ENCODE data around the gene XYLB. TPM values are rescaled to one million over a fixed set of nuclear protein-coding genes. Genes with fewer than 3 reads are reported as not detected.

The XYLB gene
- total RNA-seq, 1 donor: 10.1 TPM

- no peak for TF ChIP-seq CTCF (IDR thresholded peaks at IDR 0.05; ENCODE audit: extremely low read depth, low read depth, low read length)
- no peak for DNase-seq (ENCODE audit: insufficient read length, low spot score, missing footprints)
- H3K79me2 ChIP-seq (ENCODE audit: insufficient read depth, low read length): no peaks in the 10 kb centered on the region
- no peaks in the 10 kb centered on the region for H3K27me3 ChIP-seq (ENCODE audit: insufficient read depth, low read length)
- no peak overlapping the region for H3K27ac ChIP-seq (ENCODE audit: low read depth, low read length)
- no peaks in the 10 kb centered on the region for H3K36me3 ChIP-seq (ENCODE audit: insufficient read depth, low read length)
- no peak overlapping the region for H2AFZ ChIP-seq (ENCODE audit: low read length)
- H4K20me1 ChIP-seq (ENCODE audit: insufficient read depth, low read length): no peaks in the 10 kb centered on the region
- no peaks in the 10 kb centered on the region for H3K4me1 ChIP-seq (ENCODE audit: insufficient read depth, low read length)
- H3K4me3 ChIP-seq (ENCODE audit: insufficient read depth, low read length): no peak overlapping the region
- no peaks in the 10 kb centered on the region for H3K9me3 ChIP-seq (ENCODE audit: low read depth, low read length)
- no peak overlapping the region for H3K4me2 ChIP-seq (ENCODE audit: insufficient read depth, low read length)
These were observed 32.3 kb upstream of the XYLB start for GRCh38 chr3:38314112-38314763.

GRCh38 chr3:38314764-38315487 is 31.7 kb upstream of the XYLB start:
- H3K27ac ChIP-seq (ENCODE audit: low read depth, low read length): no peak overlapping the region
- no peaks in the 10 kb centered on the region for H3K79me2 ChIP-seq (ENCODE audit: insufficient read depth, low read length)
- no peaks in the 10 kb centered on the region for H3K27me3 ChIP-seq (ENCODE audit: insufficient read depth, low read length)
- no peak overlapping the region for H3K4me2 ChIP-seq (ENCODE audit: insufficient read depth, low read length)
- H2AFZ ChIP-seq (ENCODE audit: low read length): no peak overlapping the region
- no peaks in the 10 kb centered on the region for H3K36me3 ChIP-seq (ENCODE audit: insufficient read depth, low read length)
- H3K4me1 ChIP-seq (ENCODE audit: insufficient read depth, low read length): no peaks in the 10 kb centered on the region
- DNase-seq (ENCODE audit: insufficient read length, low spot score, missing footprints): peak; percentile 76
- TF ChIP-seq CTCF (IDR thresholded peaks at IDR 0.05; ENCODE audit: extremely low read depth, low read depth, low read length): no peak
- no peak overlapping the region for H3K4me3 ChIP-seq (ENCODE audit: insufficient read depth, low read length)
- H3K9me3 ChIP-seq (ENCODE audit: low read depth, low read length): no peaks in the 10 kb centered on the region
- H4K20me1 ChIP-seq (ENCODE audit: insufficient read depth, low read length): no peaks in the 10 kb centered on the region

DNA sequence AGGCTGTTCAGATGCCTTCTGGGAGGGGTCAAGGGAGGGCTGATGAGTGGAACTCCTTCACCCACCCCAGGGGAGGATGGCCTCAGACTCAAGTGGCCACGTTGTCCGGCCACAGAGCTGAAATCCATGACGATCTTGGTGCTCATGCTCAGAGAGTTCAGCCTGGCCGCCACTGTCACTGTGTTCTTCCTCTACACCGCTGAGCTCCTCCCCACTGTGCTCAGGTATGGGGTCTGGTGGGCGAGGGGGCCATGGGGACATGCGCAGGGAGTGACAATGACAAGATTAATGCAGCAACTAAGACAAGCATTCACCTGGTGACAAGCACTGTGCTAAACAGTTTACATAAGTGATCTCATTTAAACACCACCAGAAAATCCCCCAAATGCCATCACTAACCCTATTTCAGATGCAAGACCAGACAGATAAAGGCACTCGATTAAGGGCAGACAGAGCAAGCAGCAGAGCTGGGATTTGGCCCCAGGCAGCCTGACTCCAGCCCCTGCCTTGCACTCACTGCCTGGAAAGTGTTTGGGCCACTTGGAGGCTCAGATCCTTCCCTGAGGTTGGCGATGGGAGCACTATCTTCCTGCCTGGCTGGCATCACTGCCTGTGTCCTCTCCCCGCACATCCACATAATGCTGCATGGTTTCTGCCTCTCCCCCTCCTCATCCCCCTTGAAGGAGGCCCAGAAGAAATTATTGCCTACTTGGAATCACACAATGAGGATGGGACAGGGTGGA is 30.9 kb upstream of the XYLB start:
- H3K36me3 ChIP-seq (ENCODE audit: insufficient read depth, low read length): no peaks in the 10 kb centered on the region
- H4K20me1 ChIP-seq (ENCODE audit: insufficient read depth, low read length): no peaks in the 10 kb centered on the region
- no peak overlapping the region for H3K4me2 ChIP-seq (ENCODE audit: insufficient read depth, low read length)
- H3K27ac ChIP-seq (ENCODE audit: low read depth, low read length): no peak overlapping the region
- H2AFZ ChIP-seq (ENCODE audit: low read length): no peak overlapping the region
- no peak for TF ChIP-seq CTCF (IDR thresholded peaks at IDR 0.05; ENCODE audit: extremely low read depth, low read depth, low read length)
- no peak for DNase-seq (ENCODE audit: insufficient read length, low spot score, missing footprints)
- no peaks in the 10 kb centered on the region for H3K27me3 ChIP-seq (ENCODE audit: insufficient read depth, low read length)
- no peaks in the 10 kb centered on the region for H3K4me1 ChIP-seq (ENCODE audit: insufficient read depth, low read length)
- no peak overlapping the region for H3K4me3 ChIP-seq (ENCODE audit: insufficient read depth, low read length)
- no peaks in the 10 kb centered on the region for H3K9me3 ChIP-seq (ENCODE audit: low read depth, low read length)
- no peaks in the 10 kb centered on the region for H3K79me2 ChIP-seq (ENCODE audit: insufficient read depth, low read length)

Measured in osteoblast (primary cell).